GM21825 (cell line): ENCODE data around the gene RAP1GAP.

Experiments
- ATAC-seq: cut with Tn5 transposase; IDR thresholded peaks from one replicate; pipeline ENCODE4 v1.9.1; 2021; ENCODE audit warnings: mild to moderate bottlenecking, moderate library complexity; ENCODE audit not compliant: unreplicated experiment

Gene RAP1GAP

DNA sequence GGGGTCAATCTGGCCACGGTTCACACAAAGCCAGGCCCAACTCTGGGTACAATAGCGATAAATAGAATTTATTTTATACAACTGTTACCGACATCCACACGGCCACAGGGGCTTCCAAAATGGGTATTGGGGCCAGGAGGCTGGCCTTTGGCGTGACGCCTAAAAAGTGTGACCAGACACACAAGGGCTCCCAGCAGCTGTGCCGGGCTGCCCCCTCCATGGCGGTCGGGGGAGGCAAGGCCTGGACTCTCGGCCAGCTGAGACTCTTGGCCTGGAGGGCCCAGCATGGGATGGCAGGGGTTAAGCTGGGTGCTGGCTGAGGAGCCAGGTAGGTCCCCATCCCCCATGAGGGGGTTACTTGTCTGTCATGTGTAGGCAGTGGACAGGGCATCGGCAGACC, 73.0 kb downstream of the RAP1GAP start:
- ATAC-seq, result no peak

GRCh38 chr1:21594935-21595897, 73.9 kb downstream of the RAP1GAP start:
- no peak for ATAC-seq

GRCh38 chr1:21594501-21594900, 74.7 kb downstream of the RAP1GAP start:
- no peak for ATAC-seq

DNA sequence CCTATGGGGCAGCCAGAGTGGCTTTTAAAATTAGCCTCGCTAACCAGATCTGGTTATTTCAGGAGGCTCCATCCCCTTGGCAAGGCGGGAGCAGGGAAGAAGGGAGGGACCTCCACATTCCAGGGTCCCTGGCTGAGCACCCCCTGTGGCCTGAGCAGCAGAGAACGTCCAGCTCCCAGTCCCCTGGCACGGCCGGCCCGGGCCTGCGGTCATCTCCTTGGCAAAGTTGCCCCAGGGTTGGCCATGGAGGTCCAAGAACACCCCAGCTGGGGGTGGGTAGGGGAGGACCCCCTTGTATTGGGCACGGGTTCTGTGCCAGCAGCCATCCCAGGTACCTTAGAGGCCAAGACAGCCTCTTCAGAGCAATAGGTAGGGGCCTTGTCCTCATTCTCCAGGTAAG, 75.9 kb downstream of the RAP1GAP start:
- ATAC-seq, result no peak

DNA sequence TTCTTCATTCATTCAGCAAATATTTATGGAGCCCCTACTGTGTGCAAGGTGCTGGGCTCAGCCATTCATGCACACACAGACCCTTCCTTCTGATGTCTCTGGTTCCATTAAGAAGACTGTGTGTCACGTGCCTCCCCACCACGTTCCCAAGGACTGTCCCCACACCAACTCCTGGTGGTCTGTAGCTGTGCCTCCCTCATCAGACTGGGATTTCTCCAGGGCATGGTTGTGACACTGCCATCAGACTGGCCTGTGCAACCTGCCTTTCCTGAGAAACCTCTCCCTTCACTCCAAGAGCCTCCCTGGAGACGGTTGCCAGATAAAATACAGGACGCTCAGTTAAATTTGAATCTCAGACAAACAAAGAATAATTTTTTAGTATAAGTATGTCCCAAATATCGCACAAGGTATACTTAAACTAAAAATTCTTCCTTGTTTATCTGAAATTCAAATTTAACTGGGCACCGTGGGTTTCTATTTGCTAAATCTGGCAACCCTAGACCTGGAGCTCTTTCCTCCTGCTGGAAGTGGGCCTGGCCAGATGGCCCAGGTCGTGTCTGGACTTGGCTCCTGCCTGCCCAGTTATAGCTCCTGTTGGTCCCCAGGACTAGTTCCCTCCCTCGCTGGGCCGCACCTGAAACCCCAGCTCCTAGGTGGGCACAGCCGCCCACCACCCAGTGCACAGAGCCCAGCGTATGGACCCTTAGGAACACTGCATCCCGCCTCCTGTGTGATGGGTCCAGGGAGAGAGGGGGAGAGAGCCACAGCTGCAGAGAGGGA, 76.9 kb downstream of the RAP1GAP start:
- ATAC-seq, result no peak

GRCh38 chr1:21590934-21591333, 78.2 kb downstream of the RAP1GAP start:
- no peak for ATAC-seq

DNA sequence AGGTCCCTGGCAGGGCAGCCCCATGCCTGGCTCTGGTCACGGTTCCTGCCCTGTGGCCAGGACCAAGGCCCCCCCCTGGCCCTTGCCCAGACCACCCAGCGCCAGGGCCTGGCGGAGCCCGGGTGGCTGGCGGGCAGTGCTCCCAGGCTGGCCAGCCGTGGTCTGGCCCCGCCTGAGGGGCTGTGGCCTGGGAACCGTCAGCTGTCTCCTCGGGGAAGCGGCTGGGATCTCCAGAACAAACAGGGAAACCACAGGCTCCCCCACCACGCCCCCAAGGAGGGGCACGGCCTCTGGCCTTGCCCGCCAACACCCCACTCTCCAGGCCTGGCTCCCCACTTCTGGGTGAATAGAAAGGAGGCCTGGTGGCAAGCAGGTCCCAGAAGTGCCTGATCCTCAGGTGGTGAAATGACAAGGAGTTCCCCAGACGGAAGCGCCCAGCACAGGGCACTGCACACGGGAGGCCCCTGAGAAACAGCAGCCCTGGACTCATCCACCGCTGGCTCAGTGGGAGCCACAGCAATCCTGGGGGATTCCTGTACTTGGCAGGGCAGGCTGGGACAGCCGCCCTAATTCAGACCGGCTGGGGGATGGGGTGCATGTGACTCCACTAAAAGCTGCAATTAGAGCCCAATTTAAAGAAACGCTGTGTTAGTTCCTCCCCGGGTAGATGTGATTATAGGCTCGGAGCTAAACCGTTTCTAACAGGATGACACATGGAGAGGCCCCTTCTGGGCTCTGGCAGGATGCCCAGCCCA, 78.9 kb downstream of the RAP1GAP start:
- ATAC-seq, result no peak

- no peak for ATAC-seq
Observed at GRCh38 chr1:21589618-21590017, 79.5 kb downstream of the RAP1GAP start.

- no peak for ATAC-seq
Observed at GRCh38 chr1:21587602-21587953, 81.6 kb downstream of the RAP1GAP start.

DNA sequence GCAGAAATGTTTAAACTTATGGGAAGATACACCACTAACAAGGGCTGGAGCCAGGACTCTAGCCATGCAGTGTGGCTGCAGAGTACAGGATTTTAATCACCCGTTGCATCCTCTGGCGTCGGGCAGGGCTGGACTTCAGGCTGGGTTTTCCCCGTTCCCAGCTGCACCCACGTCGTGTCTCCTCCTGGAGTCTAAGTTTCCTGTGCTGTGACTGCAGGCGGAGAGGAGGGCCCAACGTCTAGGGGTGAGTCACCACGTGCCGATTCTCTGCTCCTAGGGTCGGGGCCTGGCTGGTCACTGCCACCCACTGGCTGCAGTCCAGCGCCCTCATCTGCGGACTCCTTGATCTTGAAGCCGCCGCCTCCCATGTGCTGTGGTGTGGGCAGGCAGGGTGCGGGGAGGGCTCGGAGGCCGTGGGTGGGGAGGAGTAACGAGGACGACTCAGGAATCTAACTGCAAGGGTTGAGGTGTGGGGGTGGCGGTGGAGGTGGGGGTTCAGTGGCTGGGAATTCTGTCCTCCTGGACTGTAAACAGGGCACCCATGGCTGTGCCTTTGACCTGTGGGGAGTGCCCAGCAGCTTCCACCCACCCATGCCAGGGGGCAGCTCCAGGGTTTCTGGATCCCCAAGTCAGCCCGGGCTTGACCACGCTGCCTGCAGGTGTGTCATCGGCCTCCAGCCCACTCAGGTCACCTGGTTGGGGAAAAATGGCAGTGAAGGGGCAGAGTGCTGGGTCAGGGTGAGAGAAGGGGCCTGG, 82.1 kb downstream of the RAP1GAP start:
- no peak for ATAC-seq

GRCh38 chr1:21586222-21586621, 82.9 kb downstream of the RAP1GAP start:
- ATAC-seq, result no peak

DNA sequence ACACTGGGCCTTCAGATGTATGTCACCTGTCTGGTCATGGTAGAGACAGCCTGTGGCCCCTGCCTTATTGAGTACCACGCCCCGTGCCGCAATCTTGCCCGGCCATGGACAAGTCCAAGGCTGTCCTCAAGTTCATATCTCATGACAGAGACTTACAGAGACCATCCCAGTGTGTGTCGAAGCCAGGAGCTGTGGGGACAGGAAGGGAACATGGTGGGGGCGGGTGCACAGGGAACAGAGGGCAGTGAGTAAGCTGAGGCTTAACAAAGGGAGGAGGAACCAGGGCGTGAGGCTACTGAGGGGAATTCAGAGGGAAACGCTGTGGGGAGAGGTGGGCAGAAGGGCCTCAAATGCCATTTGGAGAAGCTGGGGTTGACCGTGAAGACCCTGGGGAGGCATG, 84.1 kb downstream of the RAP1GAP start:
- ATAC-seq, result no peak

- no peak for ATAC-seq
Observed at GRCh38 chr1:21584096-21584495, 85.1 kb downstream of the RAP1GAP start.

DNA sequence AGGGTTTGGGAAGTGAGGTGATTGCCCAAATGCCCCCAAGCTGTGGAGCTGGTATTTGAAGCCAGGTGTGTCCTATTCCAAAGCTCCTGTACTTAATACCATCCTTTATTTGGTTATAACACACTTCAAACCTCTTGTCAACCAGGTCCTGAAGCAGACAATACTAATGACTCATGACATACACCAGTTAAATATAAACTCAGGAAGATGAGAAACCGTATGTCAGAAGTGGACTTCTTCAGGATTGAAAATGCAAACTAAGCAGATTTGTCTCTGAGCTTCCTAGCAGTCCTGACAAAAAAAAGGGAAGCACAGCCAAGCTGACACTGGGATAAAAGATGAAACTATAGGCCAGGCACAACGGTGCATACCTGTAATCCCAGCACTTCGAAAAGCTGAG, 89.4 kb downstream of the RAP1GAP start:
- ATAC-seq, result no peak

- ATAC-seq, result no peak
Observed at GRCh38 chr1:21577933-21578332, 91.2 kb downstream of the RAP1GAP start.

- no peak for ATAC-seq
Observed at GRCh38 chr1:21577324-21577723, 91.8 kb downstream of the RAP1GAP start.

GRCh38 chr1:21576798-21577187, 92.4 kb downstream of the RAP1GAP start:
- ATAC-seq, result no peak

DNA sequence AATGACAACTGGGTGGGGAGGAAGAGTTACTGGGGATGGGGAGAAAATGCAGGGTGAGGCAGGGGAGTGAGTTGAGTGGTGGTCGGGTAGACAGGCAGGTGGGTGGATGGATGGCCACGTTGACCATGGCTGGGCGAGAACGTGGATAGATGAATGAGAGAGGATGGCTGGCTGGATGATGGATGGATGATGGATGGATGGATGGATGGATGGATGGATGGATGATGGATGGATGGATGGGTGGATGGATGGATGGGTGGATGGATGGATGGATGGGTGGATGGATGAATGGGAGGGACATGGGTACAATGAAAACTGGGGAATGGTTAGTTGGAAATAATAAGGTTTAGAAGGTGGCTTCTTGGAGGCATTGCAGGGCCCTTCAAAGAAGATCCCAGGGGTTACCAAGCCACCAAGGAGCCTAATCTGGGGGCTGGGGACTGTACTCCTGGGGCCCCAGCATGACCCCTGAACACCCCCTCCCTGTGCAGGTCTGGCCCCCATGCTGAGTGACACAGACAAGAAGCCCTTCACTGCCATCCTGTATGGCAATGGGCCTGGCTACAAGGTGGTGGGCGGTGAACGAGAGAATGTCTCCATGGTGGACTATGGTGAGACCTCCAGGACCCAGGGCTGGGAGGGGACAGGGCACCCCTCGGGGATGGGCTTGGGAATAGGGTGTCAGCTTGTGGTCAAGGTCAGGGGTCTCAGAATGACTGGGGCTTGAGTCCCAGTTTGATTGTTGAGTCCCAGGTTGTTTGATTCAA, 92.9 kb downstream of the RAP1GAP start:
- ATAC-seq, result no peak

- no peak for ATAC-seq
Observed at GRCh38 chr1:21575351-21575942, 93.7 kb downstream of the RAP1GAP start.
